Sciatic nerve (tissue), 2 donors: ENCODE data around the gene CDRT15. TPM values are rescaled to one million over a fixed set of nuclear protein-coding genes. Genes with fewer than 3 reads are reported as not detected.
"Not testable (repeated sequence)": the region's sequence is repeated elsewhere in the genome, so short reads cannot be mapped to it uniquely, and the experiment has no call there.

Experiments used
- ATAC-seq: fragments of 200-7000 bp; cut with Tn5 transposase; one replicate; pipeline ENCODE4 v1.9.1; 2020; ENCODE audit warnings: mild to moderate bottlenecking, moderate library complexity
- DNase-seq: peaks from one replicate; pipeline ENCODE4 v3.0.0-alpha.2; 2020; ENCODE audit warnings: low spot score
- intact Hi-C: fragments of 100-400 bp; cut with DNase I; formaldehyde crosslinking; loops from one replicate; pipeline ENCODE4 v1.14.2; 2022
- total RNA-seq: library from RNA; stranded (reverse); fragmentation: NEBNext Ultra II Directional; extraction: Animal tissue kit (Norgen Biotek cat#: 25700); gene quantifications from one replicate; pipeline ENCODE4 v1.2.1, GENCODE V29; 2021
- donor health status: DM: no; HTN: no; CAD: no.
- donor health status: DM: no; HTN: no; CAD: no.

CDRT15 gene
- total RNA-seq, 1 donor from 2014 or later: not detected

GRCh38 chr17:14196377-14196997 is 40.2 kb downstream of the CDRT15 start:
- DNase-seq (no peak), ATAC-seq (no peak)
- intact Hi-C loops: no loop called here

- intact Hi-C loops, DNase-seq, ATAC-seq: not testable (repeated sequence)
These were observed 43.9 kb downstream of the CDRT15 start for GRCh38 chr17:14192636-14193344.

GRCh38 chr17:14192039-14192438 is 44.6 kb downstream of the CDRT15 start:
- ATAC-seq, DNase-seq: not testable (repeated sequence)

GRCh38 chr17:14191469-14191868 is 45.2 kb downstream of the CDRT15 start:
- ATAC-seq, DNase-seq, intact Hi-C loops: not testable (repeated sequence)

More at GRCh38 chr17:14192039-14192438, 44.6 kb downstream of the CDRT15 start:
- intact Hi-C loops: not testable (repeated sequence)

GRCh38 chr17:14190774-14191173 is 45.9 kb downstream of the CDRT15 start:
- DNase-seq, intact Hi-C loops, ATAC-seq: not testable (repeated sequence)

- intact Hi-C loops: not testable (repeated sequence)
These were observed 50.2 kb downstream of the CDRT15 start for GRCh38 chr17:14186443-14186842.

More at GRCh38 chr17:14186443-14186842, 50.2 kb downstream of the CDRT15 start:
- not testable (repeated sequence) for DNase-seq, ATAC-seq

Other genes starting within 250 kb of the CDRT15 start
- 8.7 TPM for gene COX10, start 167.4 kb downstream of the CDRT15 start, total RNA-seq
- gene HS3ST3B1, start 64.2 kb upstream of the CDRT15 start, total RNA-seq: 1.2 TPM